ENCODE results near the gene NKAIN2.

The NKAIN2 gene

GRCh38 chr6:124800222-124800621 is 996.6 kb downstream of the NKAIN2 start:
- peak; percentile 7 for DNase-seq
- H4K8ac ChIP-seq (ENCODE audit: low read depth, low read length) = no peak overlapping the region

GRCh38 chr6:124812067-124812466 is 1008.4 kb downstream of the NKAIN2 start:
- Histone ChIP-seq H3K23ac (ENCODE audit: low read length) (no peak overlapping the region), H4K5ac (ENCODE audit: low read length) (no peak overlapping the region), H2BK120ac (ENCODE audit: low read depth, low read length) (no peak overlapping the region), H3K9ac (ENCODE audit: low read length) (no peak overlapping the region), H3K4me3 (ENCODE audit: low read length) (no peak overlapping the region), H2BK5ac (ENCODE audit: low read length) (no peak overlapping the region), H3K4me2 (ENCODE audit: low read length) (no peak overlapping the region), H4K8ac (ENCODE audit: low read depth, low read length) (no peak overlapping the region), H3K4ac (ENCODE audit: low read depth, low read length) (no peak overlapping the region), H3K36me3 (ENCODE audit: control insufficient read depth, insufficient read depth, low read length) (no peaks in the 10 kb centered on the region), H3K27me3 (ENCODE audit: insufficient read depth, low read length, poor library complexity) (no peaks in the 10 kb centered on the region), H2AK5ac (ENCODE audit: low read length) (no peak overlapping the region), H3K79me1 (ENCODE audit: low read length) (no peaks in the 10 kb centered on the region), H3K18ac (ENCODE audit: low read length) (no peak overlapping the region), H3K27ac (ENCODE audit: low read depth, low read length) (no peak overlapping the region), H2BK15ac (replicated peaks; ENCODE audit: low read depth) (no peak overlapping the region), H3K4me1 (ENCODE audit: control insufficient read depth, low read depth, low read length) (no peaks in the 10 kb centered on the region), H3K56ac (ENCODE audit: low read length) (no peak overlapping the region), H3K79me2 (ENCODE audit: control insufficient read depth, insufficient read depth, low read length) (no peaks in the 10 kb centered on the region)
- no CpG with 5 or more reads among the region's 2 CpGs for WGBS (ENCODE audit: extremely low coverage, insufficient coverage, low lambda C conversion rate)
- no peak for DNase-seq

More at GRCh38 chr6:124800222-124800621, 996.6 kb downstream of the NKAIN2 start:
- Histone ChIP-seq H3K56ac (ENCODE audit: low read length) (no peak overlapping the region), H2BK120ac (ENCODE audit: low read depth, low read length) (no peak overlapping the region), H4K5ac (ENCODE audit: low read length) (no peak overlapping the region), H2AK5ac (ENCODE audit: low read length) (no peak overlapping the region), H3K36me3 (ENCODE audit: control insufficient read depth, insufficient read depth, low read length) (no peaks in the 10 kb centered on the region), H3K79me1 (ENCODE audit: low read length) (no peaks in the 10 kb centered on the region), H2BK15ac (replicated peaks; ENCODE audit: low read depth) (no peak overlapping the region), H3K23ac (ENCODE audit: low read length) (no peak overlapping the region), H3K4ac (ENCODE audit: low read depth, low read length) (no peak overlapping the region), H3K27me3 (ENCODE audit: insufficient read depth, low read length, poor library complexity) (no peaks in the 10 kb centered on the region), H3K4me1 (ENCODE audit: control insufficient read depth, low read depth, low read length) (no peaks in the 10 kb centered on the region), H3K9ac (ENCODE audit: low read length) (no peak overlapping the region), H3K4me2 (ENCODE audit: low read length) (no peak overlapping the region), H3K18ac (ENCODE audit: low read length) (no peak overlapping the region), H3K4me3 (ENCODE audit: low read length) (no peak overlapping the region), H3K79me2 (ENCODE audit: control insufficient read depth, insufficient read depth, low read length) (no peaks in the 10 kb centered on the region), H3K27ac (ENCODE audit: low read depth, low read length) (no peak overlapping the region), H2BK5ac (ENCODE audit: low read length) (no peak overlapping the region)
- WGBS (ENCODE audit: extremely low coverage, insufficient coverage, low lambda C conversion rate) = 100% methylated on average over 2 of the region's 6 CpGs

DNA sequence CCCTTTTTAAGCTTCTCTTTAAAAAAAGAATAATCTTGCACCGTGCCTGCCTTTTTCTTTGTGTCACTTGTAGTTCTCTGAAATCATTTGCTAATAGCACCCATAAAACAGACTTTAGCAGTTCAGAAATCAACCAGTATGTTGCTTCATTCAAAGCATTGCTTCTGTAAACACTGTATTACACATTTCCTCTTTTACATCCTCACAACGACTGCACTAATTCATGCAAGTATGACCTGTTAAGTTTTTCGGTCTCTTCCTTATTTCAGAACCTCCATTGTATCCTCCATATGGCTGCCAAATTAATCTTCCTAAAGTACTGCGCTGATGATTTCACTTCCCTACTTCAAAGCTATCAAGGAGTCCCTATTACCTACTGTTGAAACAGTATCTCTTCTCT is 1015.7 kb downstream of the NKAIN2 start:
- Histone ChIP-seq H2BK5ac (ENCODE audit: low read length) (no peak overlapping the region), H3K79me2 (ENCODE audit: control insufficient read depth, insufficient read depth, low read length) (no peaks in the 10 kb centered on the region), H3K18ac (ENCODE audit: low read length) (no peak overlapping the region), H3K4me3 (ENCODE audit: low read length) (no peak overlapping the region), H3K79me1 (ENCODE audit: low read length) (no peaks in the 10 kb centered on the region), H2BK120ac (ENCODE audit: low read depth, low read length) (no peak overlapping the region), H3K4ac (ENCODE audit: low read depth, low read length) (no peak overlapping the region), H4K8ac (ENCODE audit: low read depth, low read length) (no peak overlapping the region), H3K4me1 (ENCODE audit: control insufficient read depth, low read depth, low read length) (no peaks in the 10 kb centered on the region), H2AK5ac (ENCODE audit: low read length) (no peak overlapping the region), H3K56ac (ENCODE audit: low read length) (no peak overlapping the region), H3K27ac (ENCODE audit: low read depth, low read length) (no peak overlapping the region), H3K4me2 (ENCODE audit: low read length) (no peak overlapping the region), H3K23ac (ENCODE audit: low read length) (no peak overlapping the region), H3K9ac (ENCODE audit: low read length) (no peak overlapping the region), H2BK15ac (replicated peaks; ENCODE audit: low read depth) (no peak overlapping the region), H4K5ac (ENCODE audit: low read length) (no peak overlapping the region), H3K27me3 (ENCODE audit: insufficient read depth, low read length, poor library complexity) (no peaks in the 10 kb centered on the region), H3K36me3 (ENCODE audit: control insufficient read depth, insufficient read depth, low read length) (no peaks in the 10 kb centered on the region)
- no peak for DNase-seq
- no CpG with 5 or more reads among the region's 4 CpGs for WGBS (ENCODE audit: extremely low coverage, insufficient coverage, low lambda C conversion rate)

- H3K27ac ChIP-seq (ENCODE audit: low read depth, low read length) = no peak overlapping the region
- H3K18ac ChIP-seq (ENCODE audit: low read length) = no peak overlapping the region
- DNase-seq = no peak
- H3K27me3 ChIP-seq (ENCODE audit: insufficient read depth, low read length, poor library complexity) = no peaks in the 10 kb centered on the region
- no peak overlapping the region for H3K4ac ChIP-seq (ENCODE audit: low read depth, low read length)
- no peak overlapping the region for H3K4me2 ChIP-seq (ENCODE audit: low read length)
- H2AK5ac ChIP-seq (ENCODE audit: low read length) = no peak overlapping the region
- H3K4me1 ChIP-seq (ENCODE audit: control insufficient read depth, low read depth, low read length) = no peaks in the 10 kb centered on the region
- H3K79me1 ChIP-seq (ENCODE audit: low read length) = no peaks in the 10 kb centered on the region
- no peaks in the 10 kb centered on the region for H3K36me3 ChIP-seq (ENCODE audit: control insufficient read depth, insufficient read depth, low read length)
- no peak overlapping the region for H3K23ac ChIP-seq (ENCODE audit: low read length)
- no peak overlapping the region for H3K56ac ChIP-seq (ENCODE audit: low read length)
- no peak overlapping the region for H3K4me3 ChIP-seq (ENCODE audit: low read length)
- no peak overlapping the region for H2BK5ac ChIP-seq (ENCODE audit: low read length)
- no peak overlapping the region for H3K9ac ChIP-seq (ENCODE audit: low read length)
- no peaks in the 10 kb centered on the region for H3K79me2 ChIP-seq (ENCODE audit: control insufficient read depth, insufficient read depth, low read length)
- H4K8ac ChIP-seq (ENCODE audit: low read depth, low read length) = no peak overlapping the region
- no peak overlapping the region for H2BK120ac ChIP-seq (ENCODE audit: low read depth, low read length)
- no peak overlapping the region for H2BK15ac ChIP-seq (replicated peaks; ENCODE audit: low read depth)
- no peak overlapping the region for H4K5ac ChIP-seq (ENCODE audit: low read length)
Measured at GRCh38 chr6:124822204-124822613, 1018.5 kb downstream of the NKAIN2 start.

DNA sequence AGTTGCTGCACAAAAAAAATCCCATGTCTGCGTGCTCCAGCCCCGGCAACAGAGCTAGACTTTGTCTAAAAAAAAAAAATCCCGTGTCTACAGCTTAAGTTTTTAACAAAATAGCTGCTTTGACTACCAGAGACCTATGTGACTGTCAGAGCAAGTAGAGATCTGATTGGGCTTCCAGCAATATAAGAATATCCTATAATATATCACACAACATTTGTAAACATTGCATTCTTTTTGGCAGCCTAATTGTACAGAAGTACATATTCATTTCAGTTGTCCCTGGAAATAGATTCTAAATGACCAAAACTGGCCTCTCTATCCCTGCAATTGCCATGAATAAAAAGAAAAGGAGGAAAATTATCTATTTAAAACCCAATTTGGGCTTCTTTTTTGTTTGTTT is 1019.1 kb downstream of the NKAIN2 start:
- H2AK5ac ChIP-seq (ENCODE audit: low read length) = no peak overlapping the region
- H3K23ac ChIP-seq (ENCODE audit: low read length) = no peak overlapping the region
- no peak overlapping the region for H3K9ac ChIP-seq (ENCODE audit: low read length)
- H3K4ac ChIP-seq (ENCODE audit: low read depth, low read length) = no peak overlapping the region
- no peak overlapping the region for H4K5ac ChIP-seq (ENCODE audit: low read length)
- H3K27ac ChIP-seq (ENCODE audit: low read depth, low read length) = no peak overlapping the region
- no peak overlapping the region for H2BK15ac ChIP-seq (replicated peaks; ENCODE audit: low read depth)
- H2BK5ac ChIP-seq (ENCODE audit: low read length) = no peak overlapping the region
- no peaks in the 10 kb centered on the region for H3K79me2 ChIP-seq (ENCODE audit: control insufficient read depth, insufficient read depth, low read length)
- no peaks in the 10 kb centered on the region for H3K36me3 ChIP-seq (ENCODE audit: control insufficient read depth, insufficient read depth, low read length)
- no peak overlapping the region for H3K4me3 ChIP-seq (ENCODE audit: low read length)
- H3K27me3 ChIP-seq (ENCODE audit: insufficient read depth, low read length, poor library complexity) = no peaks in the 10 kb centered on the region
- H4K8ac ChIP-seq (ENCODE audit: low read depth, low read length) = no peak overlapping the region
- H3K4me1 ChIP-seq (ENCODE audit: control insufficient read depth, low read depth, low read length) = no peaks in the 10 kb centered on the region
- H3K56ac ChIP-seq (ENCODE audit: low read length) = no peak overlapping the region
- H2BK120ac ChIP-seq (ENCODE audit: low read depth, low read length) = no peak overlapping the region
- no peaks in the 10 kb centered on the region for H3K79me1 ChIP-seq (ENCODE audit: low read length)
- H3K4me2 ChIP-seq (ENCODE audit: low read length) = no peak overlapping the region
- no peak overlapping the region for H3K18ac ChIP-seq (ENCODE audit: low read length)
- WGBS (ENCODE audit: extremely low coverage, insufficient coverage, low lambda C conversion rate) = no CpG with 5 or more reads among the region's 3 CpGs
- no peak for DNase-seq

GRCh38 chr6:124823240-124824111 is 1019.8 kb downstream of the NKAIN2 start:
- Histone ChIP-seq H3K56ac (ENCODE audit: low read length) (no peak overlapping the region), H3K4me1 (ENCODE audit: control insufficient read depth, low read depth, low read length) (no peaks in the 10 kb centered on the region), H3K27ac (ENCODE audit: low read depth, low read length) (no peak overlapping the region), H3K79me2 (ENCODE audit: control insufficient read depth, insufficient read depth, low read length) (no peaks in the 10 kb centered on the region), H3K79me1 (ENCODE audit: low read length) (no peaks in the 10 kb centered on the region), H3K27me3 (ENCODE audit: insufficient read depth, low read length, poor library complexity) (no peaks in the 10 kb centered on the region), H3K4ac (ENCODE audit: low read depth, low read length) (no peak overlapping the region), H2BK5ac (ENCODE audit: low read length) (no peak overlapping the region), H3K4me2 (ENCODE audit: low read length) (no peak overlapping the region), H2BK15ac (replicated peaks; ENCODE audit: low read depth) (no peak overlapping the region), H3K23ac (ENCODE audit: low read length) (no peak overlapping the region), H2BK120ac (ENCODE audit: low read depth, low read length) (no peak overlapping the region), H3K36me3 (ENCODE audit: control insufficient read depth, insufficient read depth, low read length) (no peaks in the 10 kb centered on the region), H4K8ac (ENCODE audit: low read depth, low read length) (no peak overlapping the region), H2AK5ac (ENCODE audit: low read length) (no peak overlapping the region), H3K18ac (ENCODE audit: low read length) (no peak overlapping the region), H3K9ac (ENCODE audit: low read length) (no peak overlapping the region), H4K5ac (ENCODE audit: low read length) (no peak overlapping the region), H3K4me3 (ENCODE audit: low read length) (no peak overlapping the region)
- no peak for DNase-seq
- no CpG with 5 or more reads among the region's 14 CpGs for WGBS (ENCODE audit: extremely low coverage, insufficient coverage, low lambda C conversion rate)
